ENCODE data around the gene STRBP. TPM values are rescaled to one million over a fixed set of nuclear protein-coding genes. Genes with fewer than 3 reads are reported as not detected.
A peak's percentile ranks its signal among the peaks of the same experiment; 100 is the strongest.

STRBP gene
- total RNA-seq, 2 donors from 2014 or later = 10.0 to 12.6 TPM

- H3K4me3 ChIP-seq = no peak overlapping the region
Observed at GRCh38 chr9:123089040-123089439, 179.3 kb downstream of the STRBP start.

DNA sequence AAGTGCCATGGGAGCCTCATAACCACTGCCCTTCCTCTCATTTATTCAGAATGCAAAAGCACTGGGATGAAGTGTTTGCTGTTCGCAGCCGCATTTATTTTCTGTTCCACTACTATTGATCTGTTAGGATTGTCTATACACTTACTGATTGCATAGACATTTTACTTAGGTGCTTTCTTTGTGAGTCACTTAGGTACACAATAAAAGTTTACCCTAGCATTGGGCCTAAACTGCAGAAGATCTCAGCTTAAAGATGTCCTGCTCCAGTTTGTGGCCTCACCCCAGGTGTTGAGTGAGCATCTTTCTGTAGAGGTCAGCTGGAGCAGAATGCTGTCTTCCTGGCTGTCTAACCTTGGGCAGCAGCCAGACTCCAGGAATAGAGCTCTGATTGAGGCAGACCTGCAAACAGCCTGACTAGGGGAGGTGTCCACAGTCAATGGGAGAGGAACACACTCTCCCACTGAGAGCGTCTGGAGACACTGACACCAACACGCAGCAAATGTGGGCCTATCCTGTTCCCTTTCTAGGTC, 181.0 kb downstream of the STRBP start:
- Histone ChIP-seq H3K4me3 (no peak overlapping the region), H3K4me1 (no peaks in the 10 kb centered on the region), H3K27ac (no peak overlapping the region), H3K27me3 (no peaks in the 10 kb centered on the region), H3K9me3 (no peaks in the 10 kb centered on the region), H3K36me3 (peaks cover 38% of the 10 kb centered on the region)
- TF ChIP-seq CTCF (IDR thresholded peaks at IDR 0.05) = no peak
- DNase-seq (ENCODE audit: low spot score) = no peak

More at GRCh38 chr9:123089040-123089439, 179.3 kb downstream of the STRBP start:
- DNase-seq (ENCODE audit: low spot score) = no peak
- H3K9me3 ChIP-seq = no peaks in the 10 kb centered on the region
- H3K27me3 ChIP-seq = no peaks in the 10 kb centered on the region
- no peaks in the 10 kb centered on the region for H3K4me1 ChIP-seq
- no peak for TF ChIP-seq CTCF (IDR thresholded peaks at IDR 0.05)
- H3K36me3 ChIP-seq = peaks cover 46% of the 10 kb centered on the region
- no peak overlapping the region for H3K27ac ChIP-seq

DNA sequence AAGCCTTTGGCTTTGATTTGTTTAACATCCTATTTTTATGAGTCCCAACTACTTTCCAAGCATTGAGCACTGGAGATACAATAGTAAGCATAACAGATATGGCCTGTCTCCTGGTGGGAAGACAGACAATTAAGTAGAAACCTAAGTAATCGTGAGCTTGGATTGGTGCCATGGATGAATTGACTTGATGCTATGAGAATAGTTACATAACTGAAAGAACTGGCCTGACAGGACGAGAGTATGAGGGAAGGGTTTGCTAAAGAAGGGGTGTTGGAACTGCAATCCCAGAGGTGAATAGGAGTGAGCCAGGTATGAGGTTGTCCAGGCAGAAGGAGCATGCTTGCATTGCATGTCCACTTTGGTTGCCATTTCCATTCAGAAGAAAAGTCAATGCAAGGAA, 182.5 kb downstream of the STRBP start:
- H3K9me3 ChIP-seq = no peaks in the 10 kb centered on the region
- no peak overlapping the region for H3K4me3 ChIP-seq
- no peaks in the 10 kb centered on the region for H3K4me1 ChIP-seq
- peaks cover 42% of the 10 kb centered on the region for H3K36me3 ChIP-seq
- no peak for DNase-seq (ENCODE audit: low spot score)
- H3K27ac ChIP-seq = no peak overlapping the region
- no peak for TF ChIP-seq CTCF (IDR thresholded peaks at IDR 0.05)
- H3K27me3 ChIP-seq = no peaks in the 10 kb centered on the region

- no peak for TF ChIP-seq CTCF (IDR thresholded peaks at IDR 0.05)
- peaks cover 37% of the 10 kb centered on the region for H3K36me3 ChIP-seq
- H3K27me3 ChIP-seq = no peaks in the 10 kb centered on the region
- H3K27ac ChIP-seq = no peak overlapping the region
- no peak overlapping the region for H3K4me3 ChIP-seq
- H3K9me3 ChIP-seq = no peaks in the 10 kb centered on the region
- no peaks in the 10 kb centered on the region for H3K4me1 ChIP-seq
- DNase-seq (ENCODE audit: low spot score) = no peak
Observed at GRCh38 chr9:123084256-123084655, 184.1 kb downstream of the STRBP start.

- DNase-seq (ENCODE audit: low spot score) = no peak
- H3K27me3 ChIP-seq = no peaks in the 10 kb centered on the region
- no peaks in the 10 kb centered on the region for H3K4me1 ChIP-seq
- H3K27ac ChIP-seq = no peak overlapping the region
- no peaks in the 10 kb centered on the region for H3K9me3 ChIP-seq
- H3K36me3 ChIP-seq = peaks cover 40% of the 10 kb centered on the region
- no peak for TF ChIP-seq CTCF (IDR thresholded peaks at IDR 0.05)
- H3K4me3 ChIP-seq = no peak overlapping the region
Observed at GRCh38 chr9:123083680-123084079, 184.7 kb downstream of the STRBP start.

DNA sequence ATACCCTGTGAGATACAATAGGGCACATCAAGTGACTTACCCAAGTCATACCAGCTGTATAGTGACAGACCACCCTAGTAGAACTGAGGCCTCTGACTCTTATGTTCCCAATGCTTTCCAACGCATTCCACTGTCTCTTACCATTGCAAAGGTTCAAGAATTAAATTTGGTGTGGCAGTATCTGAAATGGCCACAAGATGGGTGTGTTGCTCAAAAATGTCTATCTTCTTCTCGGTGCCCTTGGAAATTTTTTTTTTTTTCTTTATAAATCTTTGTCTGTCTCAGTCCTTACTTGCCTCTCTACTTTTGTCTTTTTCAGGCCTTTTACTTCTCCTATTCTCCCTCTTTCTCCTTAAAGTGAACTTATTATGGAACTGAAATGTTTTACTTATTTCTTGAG, 186.6 kb downstream of the STRBP start:
- TF ChIP-seq CTCF (IDR thresholded peaks at IDR 0.05) = peak; percentile 17 to 67
- no peaks in the 10 kb centered on the region for H3K9me3 ChIP-seq
- no peaks in the 10 kb centered on the region for H3K4me1 ChIP-seq
- H3K27me3 ChIP-seq = no peaks in the 10 kb centered on the region
- H3K36me3 ChIP-seq = peaks cover 43% of the 10 kb centered on the region
- H3K27ac ChIP-seq = no peak overlapping the region
- DNase-seq (ENCODE audit: low spot score) = no peak
- H3K4me3 ChIP-seq = no peak overlapping the region
